CD4-positive, alpha-beta T cell treated with Interleukin-15 for 1 hour (primary cell): ENCODE measurements around the gene LOXL4.

Experiments
- DNase-seq: peaks from one replicate; pipeline ENCODE4 v3.0.0-alpha.2; 2020

Gene LOXL4

DNA sequence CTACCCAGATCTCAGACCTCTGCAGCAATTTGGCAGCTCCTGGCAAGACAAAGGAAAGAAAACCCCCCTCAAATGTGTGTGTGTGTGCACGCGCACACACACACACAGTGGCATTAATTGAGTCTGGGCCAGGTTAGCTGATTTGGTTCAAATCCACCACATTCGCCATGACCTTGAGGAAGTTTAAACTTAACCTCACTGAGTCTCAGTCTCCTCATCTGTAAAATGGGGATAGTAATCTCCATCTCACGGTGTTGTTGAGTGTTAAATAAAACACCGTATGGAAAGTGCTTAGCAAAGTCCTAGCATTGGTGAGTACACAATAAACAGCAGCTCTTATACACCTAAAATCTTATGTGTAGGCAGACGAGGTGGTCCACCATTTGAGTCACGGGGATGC is 4.9 kb downstream of the LOXL4 start:
- no peak for DNase-seq

DNA sequence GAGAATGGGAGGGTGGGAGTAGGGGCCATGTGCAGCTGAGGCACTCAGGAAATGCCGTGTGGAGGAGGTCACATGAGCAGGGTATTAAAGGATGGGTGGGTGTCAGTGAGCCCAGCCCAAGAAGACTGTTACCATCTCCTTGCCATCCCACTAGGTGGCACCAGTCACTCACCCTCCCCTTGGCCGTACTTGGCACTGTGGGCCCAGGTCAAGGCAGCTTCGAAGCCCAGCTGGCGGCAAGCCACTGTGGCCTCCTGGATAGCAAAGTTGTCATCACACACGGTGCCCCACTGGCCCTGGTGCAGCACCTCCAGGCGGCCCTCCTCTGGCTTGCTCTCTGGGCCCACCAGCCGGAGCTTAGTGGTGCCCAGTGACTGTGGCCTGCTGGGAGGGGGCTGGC is 5.4 kb downstream of the LOXL4 start:
- no peak for DNase-seq

DNA sequence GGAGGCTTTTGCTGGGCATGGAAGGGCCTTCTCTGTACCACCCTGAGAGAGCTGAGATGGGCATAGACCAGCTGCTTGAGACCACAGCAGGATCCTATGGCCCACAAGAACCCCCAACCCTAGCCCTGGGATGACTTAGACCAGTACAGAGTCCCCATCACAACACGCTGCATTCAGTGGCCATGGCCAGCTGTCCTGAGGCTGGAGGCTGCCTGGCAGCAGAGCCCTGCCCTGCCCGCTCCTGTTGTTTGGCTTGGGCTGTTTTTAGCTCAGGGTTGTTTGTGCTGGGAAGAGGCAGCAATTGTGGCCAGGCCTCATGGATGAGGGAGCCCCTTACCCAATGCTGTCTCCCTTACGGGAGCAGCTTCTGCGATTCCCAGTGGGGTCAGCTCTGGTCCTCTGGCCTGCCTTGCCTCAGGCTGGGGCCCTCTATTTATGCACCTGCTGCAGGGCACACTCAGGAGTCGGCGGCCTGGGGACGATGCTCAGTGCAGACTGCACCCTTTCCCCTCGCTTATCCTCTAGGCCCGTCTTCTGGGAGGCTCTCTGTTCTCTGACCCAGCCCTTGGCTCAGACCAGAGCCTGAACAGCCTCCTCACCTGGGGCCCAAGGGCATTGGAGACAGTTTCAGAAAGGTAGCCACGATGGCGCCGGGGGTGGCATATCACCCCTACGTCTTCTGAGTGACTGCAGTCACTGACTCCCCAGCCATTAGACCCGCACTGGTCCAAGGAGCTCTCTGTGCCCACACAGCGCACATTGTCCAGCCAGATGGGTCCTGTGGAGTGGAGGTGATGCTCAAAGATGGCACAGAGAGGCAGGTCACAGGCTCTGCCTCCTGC is 6.3 kb downstream of the LOXL4 start:
- DNase-seq, result no peak

DNA sequence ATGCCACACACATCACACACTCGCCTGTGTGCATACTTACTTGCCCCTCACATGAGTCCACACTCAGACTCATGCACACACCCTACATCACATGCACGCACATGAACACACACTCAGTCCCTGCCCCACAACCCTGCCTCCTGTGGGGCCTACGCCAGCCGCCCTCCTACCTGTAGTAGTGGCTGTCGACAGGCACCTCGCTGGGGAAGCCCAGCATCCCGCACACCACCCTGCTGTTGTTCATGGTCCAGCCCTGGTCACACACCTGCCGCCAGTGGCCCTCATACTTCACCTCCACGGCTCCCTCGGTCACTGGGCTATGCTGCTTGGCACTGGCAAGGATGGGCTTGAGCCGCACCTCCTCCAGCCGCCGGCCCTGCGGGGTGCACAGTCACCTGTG is 7.2 kb downstream of the LOXL4 start:
- DNase-seq, result no peak

DNA sequence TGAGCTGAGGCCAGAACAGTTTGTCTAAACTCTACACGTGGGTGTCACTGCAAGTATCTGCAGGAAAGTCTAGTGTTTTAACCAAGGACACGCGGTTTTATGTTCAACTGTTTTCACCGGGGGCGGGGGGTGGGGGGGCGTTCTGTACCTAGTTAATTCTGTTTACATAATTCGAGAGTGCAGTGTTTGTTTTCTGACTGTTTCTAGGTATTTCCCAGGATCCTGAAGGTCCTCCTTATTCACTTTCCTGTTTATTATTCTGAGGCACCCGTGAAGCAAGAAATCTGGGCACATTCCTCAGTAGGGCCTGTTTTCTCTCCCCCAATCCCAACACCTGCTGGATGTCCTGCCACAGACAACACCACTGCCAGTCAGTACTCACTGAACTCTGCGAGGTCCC is 7.6 kb downstream of the LOXL4 start:
- DNase-seq, result no peak

DNA sequence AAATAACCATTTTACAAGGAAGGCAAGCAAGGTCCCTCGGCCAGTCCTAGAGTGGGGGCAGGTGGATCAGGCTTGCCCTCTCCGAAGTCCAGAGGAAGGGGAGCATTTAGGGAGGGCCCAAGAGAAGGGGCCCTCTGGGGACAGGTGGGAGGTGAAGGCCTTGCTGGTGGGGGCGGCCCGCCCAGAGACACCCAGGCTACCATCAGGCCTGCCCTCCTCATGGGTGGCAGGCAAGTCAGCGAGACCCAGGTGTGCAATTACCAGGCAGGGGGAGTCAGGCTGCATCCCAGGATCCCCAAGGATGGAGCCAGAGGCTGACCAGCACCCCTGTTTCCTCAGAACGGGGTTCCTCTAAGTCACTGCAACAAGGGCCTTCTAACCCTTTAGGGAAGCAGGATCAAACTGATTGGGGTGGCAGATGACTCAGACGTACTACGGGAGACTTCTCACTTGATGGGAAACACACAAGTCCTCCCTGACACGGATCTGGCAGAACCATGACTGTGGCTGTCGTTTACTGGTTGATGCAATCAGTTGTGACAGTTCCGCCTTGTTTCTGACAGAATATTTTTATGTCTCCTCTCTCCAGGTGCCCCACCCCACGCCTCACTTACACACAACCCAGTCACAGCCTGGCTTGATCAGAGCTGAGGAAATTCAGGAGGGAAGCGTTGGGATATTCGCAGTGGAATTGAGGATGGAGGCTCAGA is 8.2 kb downstream of the LOXL4 start:
- peak; percentile 60 for DNase-seq

DNA sequence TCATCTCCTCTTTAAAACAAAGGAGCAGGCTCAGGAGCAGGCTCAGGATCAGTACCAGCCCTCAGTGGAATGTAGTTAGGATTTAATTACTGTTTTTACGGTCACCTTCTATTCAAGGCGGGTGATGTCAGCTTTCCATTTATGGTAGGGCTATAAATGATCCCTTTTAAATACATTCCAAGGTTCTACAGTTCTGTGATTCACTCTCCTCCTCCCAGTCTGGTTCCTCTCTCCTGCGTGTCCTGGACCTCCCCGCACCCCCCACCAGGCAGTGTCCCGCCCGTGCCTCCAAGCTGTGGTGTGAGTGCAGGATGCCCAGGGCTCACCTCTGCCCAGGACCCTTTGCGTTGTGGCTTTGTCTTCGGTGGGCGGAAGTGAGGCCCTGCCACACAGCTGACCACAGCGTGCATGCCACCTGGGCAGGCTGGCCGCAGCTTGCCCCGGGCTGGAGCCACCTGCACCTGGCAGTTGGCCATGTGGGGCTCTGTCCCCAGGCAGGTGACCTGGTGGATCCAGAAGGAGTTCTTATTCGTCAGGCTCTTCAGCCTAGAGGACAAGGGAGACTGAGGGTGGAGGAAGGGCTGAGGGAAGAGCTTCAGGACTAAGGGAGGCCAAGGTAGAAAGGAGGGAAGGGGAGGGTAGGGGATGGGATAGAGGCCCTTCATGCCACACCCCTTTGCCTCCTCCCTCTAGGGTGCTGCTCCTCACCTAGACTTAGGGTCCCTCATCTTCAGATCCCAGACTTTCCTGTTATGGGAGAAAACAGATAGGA is 9.1 kb downstream of the LOXL4 start:
- no peak for DNase-seq

DNA sequence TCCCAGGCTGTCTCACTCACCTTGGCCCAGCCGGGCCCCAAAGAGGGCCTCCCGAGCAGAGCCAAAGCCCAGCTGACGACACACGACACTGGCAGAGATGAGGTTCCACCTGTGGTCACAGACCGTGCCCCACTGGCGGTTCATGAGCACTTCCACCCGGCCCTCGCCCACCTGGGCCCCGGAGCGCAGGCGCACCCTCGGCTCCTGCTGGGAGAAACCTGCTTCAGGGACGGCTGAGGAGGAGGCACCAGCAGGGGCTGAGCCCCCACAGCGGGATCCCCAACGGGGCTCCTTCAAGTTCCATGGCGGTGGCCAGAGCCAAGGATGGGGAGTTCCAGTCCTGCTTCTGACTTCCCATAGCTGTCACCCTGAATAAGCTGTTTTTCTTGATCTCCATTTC is 10.0 kb downstream of the LOXL4 start:
- no peak for DNase-seq

DNA sequence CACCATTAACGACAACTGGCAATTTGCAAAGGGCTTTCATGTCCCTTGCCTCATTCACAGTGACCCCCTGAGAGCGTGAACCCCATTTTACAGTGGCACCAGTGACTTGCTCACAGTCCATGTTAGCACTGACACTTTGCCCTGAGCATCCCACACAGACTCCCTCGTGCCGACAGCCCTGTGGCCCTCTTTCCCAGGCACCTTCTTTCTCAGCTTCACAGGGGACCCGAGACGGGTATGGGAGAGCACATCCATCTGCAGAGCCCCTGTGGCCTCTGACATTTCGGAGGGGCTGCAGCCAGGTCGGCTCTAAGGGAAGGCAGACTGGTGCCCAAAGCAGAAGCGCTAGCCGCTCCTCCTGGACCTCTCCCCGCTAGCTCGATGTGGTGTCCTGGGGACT is 10.8 kb downstream of the LOXL4 start:
- no peak for DNase-seq

DNA sequence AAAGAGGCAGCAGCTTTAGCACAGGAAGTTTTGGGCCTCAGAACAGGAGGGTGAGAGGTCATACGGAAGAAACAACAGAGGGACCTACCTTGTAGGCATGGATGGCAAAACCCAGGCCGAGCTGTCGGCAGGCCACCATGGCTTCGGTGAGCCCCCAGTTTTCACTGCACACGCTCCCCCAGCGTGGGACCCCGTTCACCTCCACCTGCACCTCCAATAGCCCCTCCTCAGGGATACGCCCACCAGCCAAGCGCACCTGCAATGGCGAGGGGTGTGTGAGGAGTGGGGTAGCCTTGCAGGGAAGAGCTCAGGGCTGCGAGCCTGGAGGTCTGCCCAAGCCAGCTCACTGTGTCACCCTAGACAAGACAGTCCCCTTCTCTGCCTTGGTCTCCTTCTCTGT is 11.3 kb downstream of the LOXL4 start:
- no peak for DNase-seq

DNA sequence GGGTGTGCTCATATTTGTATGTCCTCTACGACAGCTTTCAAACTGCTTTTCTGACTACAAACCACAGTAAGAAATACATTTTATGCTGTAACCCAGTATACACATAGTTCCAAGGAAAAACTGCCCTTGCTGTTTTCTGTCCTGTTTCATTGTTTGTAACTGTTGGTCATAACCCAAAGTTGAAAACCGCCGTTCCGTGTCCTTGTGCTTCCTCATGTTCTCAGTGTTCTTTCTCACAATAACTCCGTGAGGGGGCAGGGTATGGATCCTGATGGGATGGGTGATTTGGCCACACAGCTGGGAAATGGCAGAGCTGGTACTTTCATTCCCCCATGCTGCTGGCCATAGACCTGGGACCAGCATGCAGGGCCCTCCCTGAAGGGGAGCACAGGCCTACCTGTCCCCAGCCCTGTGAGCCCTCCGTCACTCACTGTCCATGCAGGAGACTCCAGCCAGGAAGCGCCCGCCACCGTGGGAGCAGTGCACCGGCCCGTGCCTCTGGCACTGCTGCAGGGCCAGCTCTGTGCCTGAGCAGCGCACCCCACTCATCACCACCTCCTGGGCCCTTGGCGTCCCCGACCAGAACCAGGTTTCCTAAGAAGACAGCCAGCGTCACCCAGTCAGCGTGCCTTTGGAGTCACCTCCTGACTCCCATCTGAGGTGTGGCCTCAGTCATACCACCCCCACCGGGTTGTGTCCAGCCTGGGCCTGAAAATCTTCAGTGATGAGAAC is 12.7 kb downstream of the LOXL4 start:
- no peak for DNase-seq

DNA sequence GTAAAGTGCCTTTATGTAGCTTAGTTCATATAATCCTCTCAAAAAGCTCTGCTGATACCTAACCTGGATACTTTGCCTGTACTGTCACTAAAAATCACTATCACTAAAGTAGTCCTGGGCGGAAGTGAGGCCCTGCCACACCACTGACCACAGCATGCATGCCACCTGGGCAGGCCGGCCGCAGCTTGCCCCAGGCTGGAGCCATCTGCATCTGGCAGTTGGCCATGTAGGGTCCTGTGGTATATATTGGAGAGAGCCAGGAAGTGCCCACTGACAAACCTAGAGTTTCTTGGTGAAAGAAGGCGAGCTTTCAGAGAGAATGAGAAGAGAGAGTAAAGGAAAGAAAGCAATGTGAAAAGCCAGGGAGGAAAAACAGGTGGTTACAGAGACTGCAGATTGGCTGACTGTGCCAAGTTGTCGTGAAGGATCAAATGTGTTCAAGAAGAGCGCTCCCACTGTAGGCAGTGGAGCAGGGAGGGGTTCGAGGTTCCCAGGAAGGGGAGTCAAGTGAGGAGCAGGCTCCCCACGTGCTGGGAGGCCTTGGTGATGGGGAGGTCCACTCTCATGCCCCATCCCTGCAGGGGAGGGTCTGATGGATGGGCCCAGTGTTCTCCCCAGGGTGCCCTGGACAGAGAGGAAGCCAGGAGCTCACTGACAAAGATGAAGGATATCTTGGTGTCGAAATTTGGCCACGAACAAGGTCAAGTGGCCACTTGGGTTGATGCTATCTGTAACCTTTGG is 13.6 kb downstream of the LOXL4 start:
- DNase-seq, result no peak

DNA sequence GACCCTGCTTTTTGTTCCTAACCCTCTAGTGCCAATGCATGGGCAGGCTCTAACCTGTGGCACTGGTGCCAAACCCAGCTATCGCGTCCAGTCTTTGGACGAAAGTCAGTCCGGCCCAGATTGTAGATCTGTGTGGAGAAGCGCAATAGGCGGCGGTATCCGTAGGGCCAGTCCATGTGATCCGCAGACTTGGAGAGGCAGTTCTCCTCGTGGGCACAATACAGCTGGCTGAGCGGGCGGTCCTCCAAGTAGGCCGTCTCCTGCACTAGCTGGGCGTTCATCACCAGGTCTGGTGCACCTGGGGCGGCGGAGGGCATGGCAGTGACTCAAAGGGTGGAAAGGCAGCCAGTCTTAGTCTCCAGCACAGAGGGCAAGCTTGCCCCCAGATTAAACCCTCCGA is 14.5 kb downstream of the LOXL4 start:
- DNase-seq, result no peak

DNA sequence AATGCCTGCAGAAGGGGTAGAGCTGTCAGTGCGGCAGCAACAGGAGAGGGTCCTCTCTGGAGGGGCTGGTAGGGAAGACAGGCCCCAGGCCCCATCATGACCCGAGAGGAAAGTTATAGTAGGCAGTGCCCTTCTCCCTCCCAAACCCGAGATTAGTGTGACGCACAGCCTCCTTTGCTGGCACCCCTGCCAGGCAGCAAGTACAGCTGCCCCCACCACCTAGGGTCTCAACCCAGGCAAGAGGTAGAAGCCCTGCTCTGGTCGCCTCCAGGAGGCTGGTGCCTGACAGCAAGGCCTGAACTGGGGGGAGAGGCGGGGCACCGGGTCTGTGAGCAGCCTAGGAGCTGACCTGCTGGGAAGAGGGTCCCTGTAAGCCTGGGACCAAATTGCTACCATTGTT is 15.5 kb downstream of the LOXL4 start:
- DNase-seq, result no peak

DNA sequence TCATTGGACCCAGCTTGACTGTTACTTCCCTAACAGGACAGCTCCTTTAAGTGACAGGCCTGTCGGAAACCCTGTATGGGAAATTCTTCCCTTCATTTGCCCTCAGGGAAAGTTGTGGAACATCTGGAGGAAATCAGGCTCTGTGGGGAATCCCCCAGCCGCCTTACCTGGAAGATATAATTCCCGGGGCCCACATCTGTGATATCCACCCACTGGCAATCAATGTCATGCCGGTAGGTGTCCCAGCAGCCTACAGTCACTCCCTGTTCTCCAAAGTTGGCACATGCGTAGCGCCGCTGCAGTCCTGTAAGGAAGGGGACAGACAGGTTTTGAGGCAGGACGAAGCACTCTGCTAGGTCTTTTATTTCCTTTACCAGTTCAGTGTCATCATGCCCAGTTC is 16.6 kb downstream of the LOXL4 start:
- no peak for DNase-seq

DNA sequence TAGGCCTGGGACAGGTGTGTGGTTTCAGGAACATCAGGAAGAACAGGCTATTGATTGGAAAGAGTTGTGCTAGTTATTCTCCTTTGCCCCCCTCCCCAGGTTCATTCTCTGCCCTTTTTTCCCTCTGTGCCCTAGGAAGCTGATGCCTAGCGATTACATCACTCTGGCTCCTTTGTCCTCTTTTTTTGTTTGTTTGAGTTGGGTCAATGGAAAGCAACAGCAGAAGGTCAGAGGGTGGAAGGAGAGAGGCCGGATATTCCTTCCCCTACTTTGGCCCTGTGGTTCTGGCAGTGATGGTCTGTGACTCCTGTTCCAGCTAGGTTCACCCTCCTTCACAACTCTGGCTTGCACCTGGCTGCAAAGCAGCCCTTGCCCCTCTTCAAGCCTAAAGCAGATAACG is 18.9 kb downstream of the LOXL4 start:
- no peak for DNase-seq

DNA sequence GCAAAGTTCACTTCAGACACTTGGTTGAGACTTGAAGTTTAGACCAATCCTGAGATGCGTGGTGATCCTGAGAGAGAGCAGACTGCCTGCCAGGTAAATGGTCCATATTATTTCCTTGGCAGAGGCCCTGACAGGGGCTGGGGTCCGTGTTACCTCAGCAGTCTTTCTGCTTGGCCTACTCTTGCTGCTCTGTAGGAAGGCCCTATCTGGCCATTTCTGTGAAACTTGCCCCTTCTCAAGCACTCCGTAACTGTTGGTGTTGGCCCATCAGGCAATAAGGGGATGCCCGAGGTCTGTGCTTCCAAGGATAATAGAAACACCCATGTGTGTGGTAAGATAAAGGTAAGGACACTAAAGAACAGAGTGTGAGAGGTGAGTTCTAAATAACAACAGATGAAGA is 20.0 kb downstream of the LOXL4 start:
- no peak for DNase-seq

DNA sequence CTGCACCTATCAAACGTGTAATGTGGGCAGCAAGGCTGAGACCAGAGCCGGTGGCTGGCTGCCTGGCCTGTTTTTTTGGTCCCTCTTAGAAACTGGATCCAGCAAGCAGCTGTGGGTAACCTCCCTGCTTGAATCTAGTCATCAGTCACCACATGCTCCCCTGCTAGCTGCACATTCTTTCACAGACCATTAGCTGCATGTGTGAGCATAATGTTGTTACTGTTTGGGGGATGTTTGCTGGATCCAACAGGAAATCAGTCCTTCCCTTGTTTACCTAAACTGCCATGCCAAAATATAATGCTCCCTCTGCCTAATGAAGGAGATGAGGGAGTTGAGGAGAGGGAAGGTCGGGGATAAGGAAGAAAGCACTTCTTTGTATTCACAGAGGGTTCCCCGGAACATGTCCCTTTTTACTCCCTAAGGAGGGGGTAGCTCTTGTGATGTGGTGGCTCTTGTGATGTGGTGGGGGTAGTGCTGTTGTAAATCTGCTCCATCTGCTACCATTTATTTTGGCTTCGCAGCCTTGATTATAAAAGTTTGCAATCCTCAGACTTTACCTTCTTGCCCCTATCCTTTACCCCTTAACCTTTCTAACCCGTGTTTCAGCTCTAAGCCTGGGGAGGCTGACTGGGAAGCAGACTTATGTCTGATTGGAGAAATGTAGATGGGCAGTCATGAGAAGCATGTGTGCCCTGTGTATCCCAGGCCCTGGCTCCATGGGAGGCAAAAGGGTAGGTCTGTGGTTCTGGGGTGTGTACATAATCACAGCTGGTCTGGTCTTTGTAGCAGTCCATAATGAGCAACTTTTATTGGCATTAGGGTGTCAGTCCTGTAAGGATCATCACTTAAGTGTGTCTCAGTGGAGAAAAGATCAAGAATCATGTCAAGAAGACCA is 20.8 kb downstream of the LOXL4 start:
- DNase-seq, result no peak

DNA sequence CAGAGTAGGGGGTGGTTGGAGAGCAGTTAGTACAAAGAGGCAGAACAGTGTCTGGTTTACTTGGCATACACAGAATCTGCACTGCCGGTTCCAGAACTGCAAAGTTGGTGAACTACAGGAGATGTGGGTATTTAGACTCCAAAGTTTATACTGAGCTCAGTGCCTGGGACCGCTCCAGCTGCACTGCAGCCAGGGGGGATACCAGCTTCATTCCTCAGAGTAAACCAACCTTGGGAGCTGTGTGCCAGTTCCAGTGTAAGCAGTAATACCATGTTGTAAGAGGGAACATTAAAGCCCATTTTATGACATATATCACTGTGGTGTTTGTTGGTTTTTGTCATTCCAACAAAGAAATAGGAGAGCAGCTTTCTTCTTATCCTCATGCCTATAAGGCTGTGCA is 23.4 kb downstream of the LOXL4 start:
- DNase-seq, result no peak

DNA sequence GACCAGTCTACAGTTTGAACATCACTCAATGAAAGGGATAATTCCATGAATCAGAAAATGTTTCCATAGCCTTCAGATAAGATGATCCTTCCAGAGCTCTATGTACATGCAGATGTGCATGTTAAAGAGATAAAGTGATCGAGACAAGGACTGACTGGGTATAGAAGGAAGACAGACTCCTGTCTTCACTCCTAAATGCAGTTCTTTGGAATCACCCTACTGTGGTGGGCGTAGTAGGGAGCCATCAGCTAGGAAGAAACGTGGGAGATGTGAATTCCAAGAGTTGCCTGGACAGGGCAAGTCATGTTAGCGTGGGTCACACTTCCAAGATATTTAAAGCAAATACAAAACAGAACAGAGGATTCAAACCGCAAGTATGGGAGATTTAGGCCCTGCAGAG is 23.9 kb downstream of the LOXL4 start:
- no peak for DNase-seq

DNA sequence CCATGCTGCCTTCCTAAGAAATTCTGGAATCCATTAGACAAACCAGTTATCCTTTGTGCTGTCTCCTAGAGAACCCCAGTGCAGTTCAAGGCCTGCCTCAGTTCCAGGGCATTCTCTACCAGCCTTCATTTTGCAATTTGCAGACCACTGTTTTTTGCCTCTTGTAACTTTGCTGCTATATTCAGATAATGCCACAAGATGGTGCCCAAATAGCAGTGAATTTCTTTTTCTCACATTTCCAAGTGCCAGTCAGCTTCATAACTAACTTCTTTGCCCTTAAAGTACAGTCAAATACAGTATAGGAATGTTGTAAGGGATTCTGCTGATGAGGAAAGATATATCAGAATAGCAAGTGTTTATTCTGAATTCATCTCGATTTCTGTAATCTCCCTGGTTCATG is 25.2 kb downstream of the LOXL4 start:
- no peak for DNase-seq
